Esophagus (tissue), 2 donors: ENCODE measurements around the gene SF1. TPM values are rescaled to one million over a fixed set of nuclear protein-coding genes. Genes with fewer than 3 reads are reported as not detected.
A peak's percentile ranks its signal among the peaks of the same experiment; 100 is the strongest.

Source experiments
- H3K27ac ChIP-seq, 2 donors: one replicate each; pipeline ENCODE4 v1.5.1; 2013; ENCODE audit warnings: low read depth in 2 of 2, mild to moderate bottlenecking in 2 of 2, inconsistent platforms in 1 of 2, low read length in 1 of 2, moderate library complexity in 1 of 2
- H3K27me3 ChIP-seq, 2 donors: one replicate each; pipeline ENCODE4 v1.6.1; 2013; ENCODE audit warnings: low read length in 2 of 2, control low read depth in 1 of 2, mild to moderate bottlenecking in 1 of 2; ENCODE audit not compliant: insufficient read depth in 2 of 2, control insufficient read depth in 1 of 2
- H3K36me3 ChIP-seq, 2 donors: one replicate each; pipeline ENCODE4 v1.6.1; 2013; ENCODE audit warnings: low read length in 1 of 2; ENCODE audit not compliant: control insufficient read depth in 2 of 2, insufficient read depth in 2 of 2
- H3K4me1 ChIP-seq, 2 donors: one replicate each; pipeline ENCODE4 v1.6.1; 2013; ENCODE audit warnings: low read length in 1 of 2; ENCODE audit not compliant: control insufficient read depth in 2 of 2, insufficient read depth in 2 of 2
- H3K4me3 ChIP-seq, 2 donors: one replicate each; pipeline ENCODE4 v1.5.1; 2013; ENCODE audit warnings: low read length in 2 of 2, mild to moderate bottlenecking in 2 of 2, low read depth in 1 of 2, moderate library complexity in 1 of 2
- H3K9me3 ChIP-seq, 2 donors: one replicate each; pipeline ENCODE4 v1.6.1; 2013; ENCODE audit warnings: mild to moderate bottlenecking in 2 of 2, low read depth in 1 of 2, low read length in 1 of 2, moderate library complexity in 1 of 2; ENCODE audit not compliant: control insufficient read depth in 2 of 2, insufficient read depth in 1 of 2
- WGBS, 2 donors: extraction: QIAGEN DNeasy Blood & Tissue Kit; methylation state at CpG; one replicate each; pipeline ENCODE4 v1.1.7; 2013; 5-methylcytosine and 5-hydroxymethylcytosine counted together
- polyA plus RNA-seq, 2 donors: library from polyadenylated mRNA; stranded (reverse); fragments of 200-250 nt; gene quantifications; one replicate each; pipeline ENCODE4 v1.2.3, GENCODE V29; 2013
- donor health status: healthy with polysubstance abuse.
- donor health status: Bipolar disorder and iron deficiency.

Gene SF1
- polyA plus RNA-seq, 2 donors = 79.0 to 88.0 TPM

GRCh38 chr11:64763526-64764039, 14.8 kb downstream of the SF1 start:
- Histone ChIP-seq H3K27ac (peak overlapping the region; percentile 45 to 82), H3K9me3 (no peaks in the 10 kb centered on the region), H3K4me3 (no peak overlapping the region), H3K4me1 (peaks cover 8 to 12% of the 10 kb centered on the region in 2 donors), H3K27me3 (no peaks in the 10 kb centered on the region), H3K36me3 (peaks cover 17 to 55% of the 10 kb centered on the region in 2 donors)
- 54 to 55% methylated on average over 6 of the region's 6 CpGs for WGBS, 2 donors

GRCh38 chr11:64762674-64763525, 15.4 kb downstream of the SF1 start:
- 32 to 40% methylated on average over 13 of the region's 13 CpGs for WGBS, 2 donors
- Histone ChIP-seq H3K4me3 (no peak overlapping the region), H3K4me1 (peaks cover 8 to 12% of the 10 kb centered on the region in 2 donors)

GRCh38 chr11:64762277-64762673, 16.1 kb downstream of the SF1 start:
- H3K36me3 ChIP-seq = peaks cover 7 to 43% of the 10 kb centered on the region in 2 donors
- H3K4me3 ChIP-seq = no peak overlapping the region
- H3K4me1 ChIP-seq = peaks cover 8 to 12% of the 10 kb centered on the region in 2 donors
- H3K27ac ChIP-seq = peak overlapping the region; percentile 45 to 82
- H3K27me3 ChIP-seq = no peaks in the 10 kb centered on the region
- H3K9me3 ChIP-seq = no peaks in the 10 kb centered on the region
- 45 to 53% methylated on average over 5 of the region's 5 CpGs for WGBS, 2 donors

More at GRCh38 chr11:64762674-64763525, 15.4 kb downstream of the SF1 start:
- Histone ChIP-seq H3K36me3 (peaks cover 13 to 49% of the 10 kb centered on the region in 2 donors), H3K27me3 (no peaks in the 10 kb centered on the region), H3K9me3 (no peaks in the 10 kb centered on the region), H3K27ac (peak overlapping the region; percentile 45 to 82)

- Histone ChIP-seq H3K9me3 (no peaks in the 10 kb centered on the region), H3K36me3 (peaks cover 0 to 30% of the 10 kb centered on the region in 2 donors), H3K4me3 (no peak overlapping the region), H3K27me3 (no peaks in the 10 kb centered on the region), H3K4me1 (peaks cover 8 to 12% of the 10 kb centered on the region in 2 donors), H3K27ac (peak overlapping the region; percentile 8 to 75)
- 65 to 67% methylated on average over 7 of the region's 7 CpGs for WGBS, 2 donors
Observed at GRCh38 chr11:64760759-64761420, 17.5 kb downstream of the SF1 start.

- H3K27ac ChIP-seq = peak within 1 kb of the TSS; percentile 42 to 75
- no peak within 1 kb of the TSS for H3K4me3 ChIP-seq
- no peaks in the 10 kb centered on the region for H3K9me3 ChIP-seq
- WGBS, 2 donors = 52 to 53% methylated on average over 24 of the region's 24 CpGs
- peaks cover 8 to 12% of the 10 kb centered on the region in 2 donors for H3K4me1 ChIP-seq
- peaks cover 0 to 24% of the 10 kb centered on the region in 2 donors for H3K36me3 ChIP-seq
- no peaks in the 10 kb centered on the region for H3K27me3 ChIP-seq
Observed at GRCh38 chr11:64759722-64760719, 18.3 kb downstream of the SF1 start, which contains the start of gene PYGM. Gene PYGM (minus strand): TSS chr11:64759974. CDS start chr11:64759898, 76 bp downstream.

- Histone ChIP-seq H3K4me3 (no peak overlapping the region), H3K36me3 (peaks cover 0 to 22% of the 10 kb centered on the region in 2 donors), H3K27ac (peak overlapping the region; percentile 37 to 75), H3K9me3 (no peaks in the 10 kb centered on the region), H3K27me3 (no peaks in the 10 kb centered on the region), H3K4me1 (peaks cover 8 to 12% of the 10 kb centered on the region in 2 donors)
- WGBS, 2 donors = 69 to 72% methylated on average over 21 of the region's 21 CpGs
Observed at GRCh38 chr11:64759131-64759721, 19.1 kb downstream of the SF1 start.

GRCh38 chr11:64758330-64759079, 19.8 kb downstream of the SF1 start:
- WGBS, 2 donors = 85 to 87% methylated on average over 15 of the region's 15 CpGs
- H3K4me1 ChIP-seq = peaks cover 6 to 10% of the 10 kb centered on the region in 2 donors
- H3K4me3 ChIP-seq = no peak overlapping the region

GRCh38 chr11:64757549-64758329, 20.6 kb downstream of the SF1 start:
- H3K4me1 ChIP-seq = peaks cover under 1 to 5% of the 10 kb centered on the region in 2 donors
- H3K27ac ChIP-seq = no peak overlapping the region
- H3K4me3 ChIP-seq = no peak overlapping the region
- no peaks in the 10 kb centered on the region for H3K9me3 ChIP-seq
- peaks cover 0 to 11% of the 10 kb centered on the region in 2 donors for H3K36me3 ChIP-seq
- no peaks in the 10 kb centered on the region for H3K27me3 ChIP-seq
- 82 to 85% methylated on average over 19 of the region's 19 CpGs for WGBS, 2 donors

More at GRCh38 chr11:64758330-64759079, 19.8 kb downstream of the SF1 start:
- no peaks in the 10 kb centered on the region for H3K9me3 ChIP-seq
- H3K27ac ChIP-seq = no peak overlapping the region
- peaks cover 0 to 15% of the 10 kb centered on the region in 2 donors for H3K36me3 ChIP-seq
- no peaks in the 10 kb centered on the region for H3K27me3 ChIP-seq
